Endodermal cell (in vitro differentiated cells): ENCODE data around the gene C2CD4C. TPM values are rescaled to one million over a fixed set of nuclear protein-coding genes. Genes with fewer than 3 reads are reported as not detected.

Source experiments
- DNase-seq: peaks from one replicate; pipeline ENCODE4 v3.0.0-alpha.2; 2017
- H3K27ac ChIP-seq: 2 replicates; pipeline ENCODE4 v1.5.1; 2013; ENCODE audit warnings: mild to moderate bottlenecking, low read depth, low read length, moderate library complexity
- H3K27me3 ChIP-seq: 2 replicates; pipeline ENCODE4 v1.6.1; 2013; ENCODE audit warnings: mild to moderate bottlenecking, low read length, moderate library complexity; ENCODE audit not compliant: insufficient read depth, control insufficient read depth, poor library complexity, severe bottlenecking
- H3K36me3 ChIP-seq: 2 replicates; pipeline ENCODE4 v1.7.0; 2013; ENCODE audit warnings: mild to moderate bottlenecking, low read length, moderate library complexity; ENCODE audit not compliant: control insufficient read depth, insufficient read depth
- H3K4me1 ChIP-seq: one replicate; pipeline ENCODE4 v1.7.0; 2013; ENCODE audit warnings: low read length; ENCODE audit not compliant: control insufficient read depth, insufficient read depth
- H3K4me3 ChIP-seq: 2 replicates; pipeline ENCODE4 v1.5.1; 2013; ENCODE audit warnings: mild to moderate bottlenecking, low read length, moderate library complexity
- H3K9ac ChIP-seq: 2 replicates; pipeline ENCODE4 v1.6.1; 2013; ENCODE audit warnings: mild to moderate bottlenecking, low read length, moderate library complexity; ENCODE audit not compliant: poor library complexity, severe bottlenecking; ENCODE audit errors: extremely low read depth
- H3K9me3 ChIP-seq: 2 replicates; pipeline ENCODE4 v1.6.1; 2013; ENCODE audit warnings: mild to moderate bottlenecking, low read length, moderate library complexity; ENCODE audit not compliant: control insufficient read depth
- H3K27ac Mint-ChIP-seq: 2 replicates; pipeline ENCODE4 v1.8.0; 2020; ENCODE audit warnings: mixed read lengths
- H3K27me3 Mint-ChIP-seq: 2 replicates; pipeline ENCODE4 v1.8.0; 2021; ENCODE audit warnings: mild to moderate bottlenecking, mixed read lengths; ENCODE audit not compliant: insufficient read depth
- H3K36me3 Mint-ChIP-seq: 2 replicates; pipeline ENCODE4 v1.8.0; 2020; ENCODE audit warnings: low read depth, mixed read lengths
- H3K4me1 Mint-ChIP-seq: 2 replicates; pipeline ENCODE4 v1.8.0; 2020; ENCODE audit warnings: mixed read lengths
- H3K4me3 Mint-ChIP-seq: 2 replicates; pipeline ENCODE4 v1.8.0; 2020; ENCODE audit warnings: mild to moderate bottlenecking, moderate library complexity, mixed read lengths
- H3K9me3 Mint-ChIP-seq: 2 replicates; pipeline ENCODE4 v1.8.0; 2020; ENCODE audit warnings: mild to moderate bottlenecking, mixed read lengths
- WGBS, 2 experiments: methylation state at CpG; one replicate each; pipeline versions ENCODE4 v1.1.5 to v1.1.7; 2013; ENCODE audit warnings: missing lambda C conversion rate in 2 of 2, mixed read lengths in 1 of 2; ENCODE audit not compliant: insufficient coverage in 1 of 2, insufficient read length in 1 of 2; 5-methylcytosine and 5-hydroxymethylcytosine counted together
- total RNA-seq, 2 donors: library from RNA; stranded (reverse); fragmentation: NEBNext Ultra II Directional in 1 of 2; extraction: Animal tissue kit (Norgen Biotek cat#: 25700) in 1 of 2; gene quantifications; 2 replicates in 1 of 2; 3 replicates in 1 of 2; pipeline ENCODE4 v1.2.1, GENCODE V29; 2021
- TF ChIP-seq, protein P1 (sequence below): fragments of 200-600 bp; sonication (generic); conservative IDR thresholded peaks from 2 replicates; pipeline ENCODE4 v1.5.0; 2021; ENCODE audit warnings: antibody characterized with exemption, mild to moderate bottlenecking

The C2CD4C gene
- total RNA-seq, 2 donors from 2014 or later = 5.6 to 25.0 TPM

DNA sequence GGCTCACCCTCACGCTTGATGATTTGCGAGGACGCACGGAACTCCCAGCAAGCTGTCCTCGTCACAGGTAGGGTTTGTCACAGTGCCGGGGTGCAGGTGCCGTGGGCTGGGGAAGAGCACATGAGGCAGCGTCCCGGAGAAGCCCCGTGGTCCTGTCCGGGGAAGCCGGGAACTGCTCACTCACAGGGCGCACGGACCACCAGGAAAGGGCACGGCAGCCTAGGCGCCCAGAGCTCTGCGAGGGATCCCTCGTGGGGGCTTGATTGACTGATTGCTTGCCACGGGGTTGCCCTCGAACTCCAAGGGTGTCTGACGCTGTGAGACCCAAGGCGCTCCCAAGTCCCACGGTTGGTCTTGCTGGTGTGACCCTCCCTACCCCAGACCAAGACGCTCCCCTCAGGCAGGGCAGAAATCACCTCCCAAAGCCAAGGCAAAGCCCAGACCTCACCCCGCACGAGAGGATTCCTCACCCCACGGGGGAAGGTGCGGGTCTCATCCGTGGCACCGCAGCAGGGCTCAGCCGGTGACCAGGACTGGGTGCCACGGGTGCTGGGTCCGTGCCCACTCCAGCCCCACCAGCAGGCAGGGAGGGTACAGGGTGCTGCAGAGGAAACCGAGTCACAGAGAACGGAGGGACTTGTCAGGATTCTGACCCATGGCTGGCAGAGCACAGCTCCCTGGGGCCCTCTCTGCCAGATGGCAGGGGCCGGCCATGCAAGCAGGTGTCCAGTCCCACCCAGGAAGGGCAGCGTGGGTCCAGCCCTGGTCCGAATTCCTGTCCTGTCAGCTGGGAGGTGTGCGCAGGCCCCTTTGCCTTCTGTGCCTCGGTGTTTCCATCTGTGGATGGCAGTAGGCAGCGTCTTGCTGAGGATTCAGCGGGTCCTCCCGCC lies 7.7 kb downstream of the C2CD4C start:
- Mint-ChIP-seq H3K4me3 (no peak overlapping the region), H3K9me3 (no peaks in the 10 kb centered on the region), H3K4me1 (no peaks in the 10 kb centered on the region), H3K36me3 (no peaks in the 10 kb centered on the region), H3K27me3 (peaks cover 4% of the 10 kb centered on the region), H3K27ac (peak overlapping the region; percentile 64)
- Histone ChIP-seq H3K27ac (no peak overlapping the region), H3K4me3 (no peak overlapping the region), H3K4me1 (no peaks in the 10 kb centered on the region), H3K27me3 (no peaks in the 10 kb centered on the region), H3K9me3 (no peaks in the 10 kb centered on the region), H3K36me3 (no peaks in the 10 kb centered on the region), H3K9ac (no peak overlapping the region)
- WGBS, 2 experiments = 93 to 94% methylated on average over 28 to 43 of the region's 43 CpGs
- TF ChIP-seq, protein P1, sequence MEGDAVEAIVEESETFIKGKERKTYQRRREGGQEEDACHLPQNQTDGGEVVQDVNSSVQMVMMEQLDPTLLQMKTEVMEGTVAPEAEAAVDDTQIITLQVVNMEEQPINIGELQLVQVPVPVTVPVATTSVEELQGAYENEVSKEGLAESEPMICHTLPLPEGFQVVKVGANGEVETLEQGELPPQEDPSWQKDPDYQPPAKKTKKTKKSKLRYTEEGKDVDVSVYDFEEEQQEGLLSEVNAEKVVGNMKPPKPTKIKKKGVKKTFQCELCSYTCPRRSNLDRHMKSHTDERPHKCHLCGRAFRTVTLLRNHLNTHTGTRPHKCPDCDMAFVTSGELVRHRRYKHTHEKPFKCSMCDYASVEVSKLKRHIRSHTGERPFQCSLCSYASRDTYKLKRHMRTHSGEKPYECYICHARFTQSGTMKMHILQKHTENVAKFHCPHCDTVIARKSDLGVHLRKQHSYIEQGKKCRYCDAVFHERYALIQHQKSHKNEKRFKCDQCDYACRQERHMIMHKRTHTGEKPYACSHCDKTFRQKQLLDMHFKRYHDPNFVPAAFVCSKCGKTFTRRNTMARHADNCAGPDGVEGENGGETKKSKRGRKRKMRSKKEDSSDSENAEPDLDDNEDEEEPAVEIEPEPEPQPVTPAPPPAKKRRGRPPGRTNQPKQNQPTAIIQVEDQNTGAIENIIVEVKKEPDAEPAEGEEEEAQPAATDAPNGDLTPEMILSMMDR = no peak
- no peak for DNase-seq

DNA sequence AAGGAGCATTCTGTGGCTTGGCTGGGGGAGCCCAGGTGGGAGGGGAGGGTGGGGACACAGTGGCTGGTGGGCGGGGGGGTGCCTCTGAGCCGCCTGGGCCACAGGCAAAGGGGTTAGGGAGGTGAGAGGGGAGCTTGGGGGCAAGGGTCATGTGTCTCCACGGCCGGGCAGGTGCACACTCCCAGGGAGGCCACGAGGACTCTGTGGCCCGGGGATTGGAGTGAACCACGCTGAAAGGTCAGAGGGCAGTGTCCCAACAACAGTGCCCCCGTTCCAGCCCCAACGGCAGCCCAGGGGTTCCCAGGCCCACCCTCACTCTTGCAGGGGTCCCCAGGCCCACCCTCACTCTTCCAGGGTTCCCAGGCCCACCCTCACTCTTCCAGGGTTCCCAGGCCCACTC lies 9.6 kb downstream of the C2CD4C start:
- no peak overlapping the region for H3K4me3 Mint-ChIP-seq
- Histone ChIP-seq H3K4me3 (no peak overlapping the region), H3K9me3 (peaks cover 12% of the 10 kb centered on the region), H3K36me3 (no peaks in the 10 kb centered on the region), H3K9ac (no peak overlapping the region), H3K27me3 (no peaks in the 10 kb centered on the region), H3K4me1 (no peaks in the 10 kb centered on the region), H3K27ac (no peak overlapping the region)
- peaks cover 6% of the 10 kb centered on the region for H3K9me3 Mint-ChIP-seq
- TF ChIP-seq, protein P1 = no peak
- H3K27ac Mint-ChIP-seq = no peak overlapping the region
- H3K27me3 Mint-ChIP-seq = peaks cover 8% of the 10 kb centered on the region
- 96 to 97% methylated on average over 6 to 9 of the region's 9 CpGs for WGBS, 2 experiments
- no peak for DNase-seq
- H3K4me1 Mint-ChIP-seq = no peaks in the 10 kb centered on the region
- no peaks in the 10 kb centered on the region for H3K36me3 Mint-ChIP-seq

DNA sequence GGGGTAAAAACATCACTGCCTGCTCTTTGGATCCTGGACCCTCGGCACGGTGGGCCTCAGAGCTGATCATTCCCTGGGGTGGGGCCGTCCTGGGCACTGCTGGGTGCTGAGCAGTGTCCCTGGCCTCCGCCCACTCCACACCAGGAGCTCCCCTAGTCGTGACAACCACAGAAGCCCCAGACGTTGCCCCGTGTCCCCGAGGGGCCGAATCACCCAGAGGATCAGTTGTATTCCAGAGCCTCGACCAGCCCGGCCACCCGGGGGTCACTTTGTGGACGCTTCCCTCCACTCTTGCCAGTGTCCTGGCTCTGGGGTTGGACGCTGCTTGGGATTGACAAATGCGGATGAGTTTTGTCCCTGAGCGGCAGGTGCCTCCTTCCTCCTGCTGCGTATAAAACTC lies 10.2 kb downstream of the C2CD4C start:
- no peaks in the 10 kb centered on the region for H3K27me3 ChIP-seq
- TF ChIP-seq, protein P1 = no peak
- no peaks in the 10 kb centered on the region for H3K4me1 ChIP-seq
- DNase-seq = no peak
- H3K9me3 Mint-ChIP-seq = peaks cover 9% of the 10 kb centered on the region
- no peaks in the 10 kb centered on the region for H3K36me3 ChIP-seq
- H3K4me3 ChIP-seq = no peak overlapping the region
- peaks cover 8% of the 10 kb centered on the region for H3K27me3 Mint-ChIP-seq
- H3K4me1 Mint-ChIP-seq = no peaks in the 10 kb centered on the region
- no peak overlapping the region for H3K27ac Mint-ChIP-seq
- H3K9ac ChIP-seq = no peak overlapping the region
- H3K4me3 Mint-ChIP-seq = no peak overlapping the region
- no peaks in the 10 kb centered on the region for H3K36me3 Mint-ChIP-seq
- peaks cover 17% of the 10 kb centered on the region for H3K9me3 ChIP-seq
- 86 to 90% methylated on average over 13 to 17 of the region's 17 CpGs for WGBS, 2 experiments
- H3K27ac ChIP-seq = no peak overlapping the region
